Skeletal muscle satellite cell (primary cell): ENCODE results near the gene NXF3. TPM values are rescaled to one million over a fixed set of nuclear protein-coding genes. Genes with fewer than 3 reads are reported as not detected.
"Not testable (repeated sequence)": the region's sequence is repeated elsewhere in the genome, so short reads cannot be mapped to it uniquely, and the experiment has no call there.

Experiments used
- H3K27me3 ChIP-seq: 2 replicates; pipeline ENCODE4 v1.7.0; 2013; ENCODE audit warnings: low read length; ENCODE audit not compliant: control insufficient read depth, insufficient read depth
- H3K36me3 ChIP-seq: 2 replicates; pipeline ENCODE4 v1.7.0; 2013; ENCODE audit warnings: mild to moderate bottlenecking, control low read depth, low read length; ENCODE audit not compliant: insufficient read depth
- H3K4me1 ChIP-seq: 2 replicates; pipeline ENCODE4 v1.7.0; 2013; ENCODE audit warnings: low read length; ENCODE audit not compliant: control insufficient read depth, insufficient read depth
- H3K4me2 ChIP-seq: 2 replicates; pipeline ENCODE4 v1.7.0; 2013; ENCODE audit warnings: mild to moderate bottlenecking, low read length
- H3K4me3 ChIP-seq: 2 replicates; pipeline ENCODE4 v1.7.0; 2013; ENCODE audit warnings: low read length
- H3K9ac ChIP-seq: 2 replicates; pipeline ENCODE4 v1.7.0; 2013; ENCODE audit warnings: mild to moderate bottlenecking, low read depth, low read length, moderate library complexity
- H3K9me3 ChIP-seq: replicated peaks from 2 replicates; pipeline ENCODE4 v1.7.0; 2013; ENCODE audit warnings: mild to moderate bottlenecking, control low read depth, low read length
- total RNA-seq: library from RNA; depleted of rRNA; stranded (reverse); fragments of >200 nt; gene quantifications from 2 replicates; pipeline ENCODE4 v1.2.3, GENCODE V29; 2012; rRNA removed

Gene NXF3
- under 0.01 and 0.25 TPM in 2 replicates for total RNA-seq

- Histone ChIP-seq H3K9ac (no peak within 1 kb of the TSS), H3K4me1 (no peaks in the 10 kb centered on the region), H3K4me3 (no peak within 1 kb of the TSS), H3K4me2 (no peak within 1 kb of the TSS), H3K27me3 (peaks cover 11% of the 10 kb centered on the region), H3K9me3 (no peaks in the 10 kb centered on the region), H3K36me3 (no peaks in the 10 kb centered on the region)
These were observed at the start of gene NXF3 for GRCh38 chrX:103092942-103093341. NXF3 (minus strand) TSS chrX:103093143; CDS start chrX:103093023, 120 bp downstream.

- H3K4me3 ChIP-seq, H3K9ac ChIP-seq, H3K27me3 ChIP-seq, H3K4me2 ChIP-seq, H3K9me3 ChIP-seq, H3K36me3 ChIP-seq, H3K4me1 ChIP-seq: not testable (repeated sequence)
These were observed 43.6 kb upstream of the NXF3 start for GRCh38 chrX:103136528-103136927.

- H3K27me3 ChIP-seq, result peaks cover 13% of the 10 kb centered on the region
- H3K4me1 ChIP-seq, result no peaks in the 10 kb centered on the region
- no peak overlapping the region for H3K9ac ChIP-seq
- no peaks in the 10 kb centered on the region for H3K36me3 ChIP-seq
- H3K4me3 ChIP-seq, result no peak overlapping the region
- H3K4me2 ChIP-seq, result no peak overlapping the region
- H3K9me3 ChIP-seq, result no peaks in the 10 kb centered on the region
These were observed 31.3 kb upstream of the NXF3 start for GRCh38 chrX:103124284-103124683.

GRCh38 chrX:103120748-103121147 is 27.8 kb upstream of the NXF3 start:
- no peaks in the 10 kb centered on the region for H3K36me3 ChIP-seq
- no peaks in the 10 kb centered on the region for H3K4me1 ChIP-seq
- peaks cover 9% of the 10 kb centered on the region for H3K27me3 ChIP-seq
- no peak overlapping the region for H3K4me3 ChIP-seq
- no peaks in the 10 kb centered on the region for H3K9me3 ChIP-seq
- H3K4me2 ChIP-seq, result no peak overlapping the region
- no peak overlapping the region for H3K9ac ChIP-seq

GRCh38 chrX:103116970-103117369 is 24.0 kb upstream of the NXF3 start:
- H3K4me2 ChIP-seq, H3K36me3 ChIP-seq, H3K27me3 ChIP-seq, H3K4me3 ChIP-seq, H3K9ac ChIP-seq, H3K4me1 ChIP-seq, H3K9me3 ChIP-seq: not testable (repeated sequence)

GRCh38 chrX:103109497-103109896 is 16.6 kb upstream of the NXF3 start:
- not testable (repeated sequence) for H3K27me3 ChIP-seq, H3K9ac ChIP-seq, H3K4me3 ChIP-seq, H3K4me2 ChIP-seq, H3K36me3 ChIP-seq, H3K9me3 ChIP-seq, H3K4me1 ChIP-seq

GRCh38 chrX:103107836-103108235 is 14.9 kb upstream of the NXF3 start:
- Histone ChIP-seq H3K9me3 (no peaks in the 10 kb centered on the region), H3K4me3 (no peak overlapping the region), H3K36me3 (no peaks in the 10 kb centered on the region), H3K27me3 (no peaks in the 10 kb centered on the region), H3K4me1 (no peaks in the 10 kb centered on the region), H3K9ac (no peak overlapping the region), H3K4me2 (no peak overlapping the region)

- not testable (repeated sequence) for H3K27me3 ChIP-seq, H3K36me3 ChIP-seq, H3K4me2 ChIP-seq, H3K9me3 ChIP-seq, H3K4me1 ChIP-seq, H3K9ac ChIP-seq, H3K4me3 ChIP-seq
These were observed 14.3 kb upstream of the NXF3 start for GRCh38 chrX:103107227-103107737.

GRCh38 chrX:103104370-103104769 is 11.4 kb upstream of the NXF3 start:
- H3K4me3 ChIP-seq, H3K9me3 ChIP-seq, H3K4me2 ChIP-seq, H3K36me3 ChIP-seq, H3K4me1 ChIP-seq, H3K9ac ChIP-seq: not testable (repeated sequence)
- H3K27me3 ChIP-seq, result peaks cover 10% of the 10 kb centered on the region

GRCh38 chrX:103103866-103104265 is 10.9 kb upstream of the NXF3 start:
- H3K9me3 ChIP-seq, H3K36me3 ChIP-seq, H3K4me2 ChIP-seq, H3K4me3 ChIP-seq, H3K9ac ChIP-seq, H3K4me1 ChIP-seq: not testable (repeated sequence)
- H3K27me3 ChIP-seq, result peaks cover 10% of the 10 kb centered on the region

- H3K9me3 ChIP-seq, result no peaks in the 10 kb centered on the region
- no peak overlapping the region for H3K4me2 ChIP-seq
- no peak overlapping the region for H3K4me3 ChIP-seq
- no peaks in the 10 kb centered on the region for H3K4me1 ChIP-seq
- H3K36me3 ChIP-seq, result no peaks in the 10 kb centered on the region
- peaks cover 10% of the 10 kb centered on the region for H3K27me3 ChIP-seq
- no peak overlapping the region for H3K9ac ChIP-seq
These were observed 8.5 kb upstream of the NXF3 start for GRCh38 chrX:103101299-103102042.

- H3K9me3 ChIP-seq, result no peaks in the 10 kb centered on the region
- H3K4me3 ChIP-seq, result no peak overlapping the region
- H3K9ac ChIP-seq, result no peak overlapping the region
- no peaks in the 10 kb centered on the region for H3K4me1 ChIP-seq
- H3K36me3 ChIP-seq, result no peaks in the 10 kb centered on the region
- H3K4me2 ChIP-seq, result no peak overlapping the region
- H3K27me3 ChIP-seq, result peaks cover 13% of the 10 kb centered on the region
These were observed 7.5 kb upstream of the NXF3 start for GRCh38 chrX:103100484-103100883.
